Activated naive CD4-positive, alpha-beta T cell treated with anti-CD3 and anti-CD28 coated beads, Interleukin-2, amount 50 U/mL, for 72 hours (primary cell): ENCODE results near the gene PRSS38. TPM values are rescaled to one million over a fixed set of nuclear protein-coding genes. Genes with fewer than 3 reads are reported as not detected.
"Not testable (repeated sequence)": the region's sequence is repeated elsewhere in the genome, so short reads cannot be mapped to it uniquely, and the experiment has no call there.

ENCODE experiments used
- ATAC-seq, 2 donors: fragments of 150-1000 bp; cut with Tn5 transposase; 2 replicates each; pipeline ENCODE4 v1.10.0; 2021; ENCODE audit warnings: mild to moderate bottlenecking in 2 of 2, moderate library complexity in 2 of 2
- DNase-seq, 2 donors: peaks; one replicate each; pipeline ENCODE4 v3.0.0; 2021 to 2022; ENCODE audit warnings: low spot score in 2 of 2
- H3K27ac Mint-ChIP-seq, 2 donors: one replicate each; pipeline ENCODE4 v1.8.0; 2022; ENCODE audit warnings: mild to moderate bottlenecking in 2 of 2, mixed read lengths in 2 of 2
- H3K36me3 Mint-ChIP-seq, 2 donors: one replicate each; pipeline ENCODE4 v1.8.0; 2022; ENCODE audit warnings: mixed read lengths in 2 of 2
- H3K9me3 Mint-ChIP-seq, 2 donors: one replicate each; pipeline ENCODE4 v1.8.0; 2022; ENCODE audit warnings: mixed read lengths in 2 of 2
- total RNA-seq, 2 donors: library from RNA; stranded (reverse); gene quantifications; one replicate each; pipeline ENCODE4 v1.2.3, GENCODE V29; 2022

Gene PRSS38
- total RNA-seq, 2 donors from 2014 or later = not detected

DNA sequence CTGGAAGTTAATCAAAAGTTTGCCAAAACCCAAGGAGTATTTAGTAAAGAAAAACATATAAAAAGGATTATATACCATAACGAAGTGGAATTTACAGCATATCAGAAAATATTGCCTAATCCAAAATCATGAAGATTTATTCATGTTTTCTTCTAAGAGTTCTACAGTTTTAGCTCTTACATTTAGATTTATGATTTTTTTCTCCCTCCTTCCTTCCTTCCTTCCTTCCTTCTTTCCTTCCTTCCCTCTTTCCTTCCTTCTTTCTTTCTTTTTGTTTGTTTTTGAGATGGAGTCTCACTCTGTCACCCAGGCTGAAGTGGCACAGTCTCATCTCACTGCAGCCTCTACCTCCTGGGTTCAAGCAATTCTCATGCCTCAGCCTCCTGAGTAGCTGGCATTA is 15.7 kb upstream of the PRSS38 start:
- ATAC-seq = no peak
- no peak overlapping the region for H3K27ac Mint-ChIP-seq
- H3K36me3 Mint-ChIP-seq = peaks cover 0 to 6% of the 10 kb centered on the region in 2 donors
- DNase-seq = no peak
- peaks cover 2 to 5% of the 10 kb centered on the region in 2 donors for H3K9me3 Mint-ChIP-seq

DNA sequence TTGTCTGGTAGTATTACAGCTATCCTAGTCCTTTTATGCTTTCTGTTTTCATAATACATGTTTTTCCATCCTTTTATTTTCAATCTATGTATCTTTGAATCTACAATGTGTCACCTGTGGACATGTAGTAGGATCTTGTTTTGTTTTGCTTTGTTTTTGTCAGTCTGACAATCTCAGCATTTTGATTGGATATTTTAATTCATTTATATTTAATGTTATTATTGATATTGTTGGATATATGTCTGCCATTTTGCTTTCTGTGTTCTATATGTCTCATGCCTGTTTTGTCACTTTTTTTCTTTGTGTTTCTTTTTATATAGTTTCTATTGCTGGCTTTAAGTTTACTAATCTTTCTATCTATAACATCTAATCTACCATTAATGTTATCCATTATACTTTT is 11.5 kb upstream of the PRSS38 start:
- H3K27ac Mint-ChIP-seq = no peak overlapping the region
- peaks cover 9 to 15% of the 10 kb centered on the region in 2 donors for H3K9me3 Mint-ChIP-seq
- ATAC-seq (no peak), DNase-seq (no peak)
- H3K36me3 Mint-ChIP-seq = peaks cover 0 to 14% of the 10 kb centered on the region in 2 donors

DNA sequence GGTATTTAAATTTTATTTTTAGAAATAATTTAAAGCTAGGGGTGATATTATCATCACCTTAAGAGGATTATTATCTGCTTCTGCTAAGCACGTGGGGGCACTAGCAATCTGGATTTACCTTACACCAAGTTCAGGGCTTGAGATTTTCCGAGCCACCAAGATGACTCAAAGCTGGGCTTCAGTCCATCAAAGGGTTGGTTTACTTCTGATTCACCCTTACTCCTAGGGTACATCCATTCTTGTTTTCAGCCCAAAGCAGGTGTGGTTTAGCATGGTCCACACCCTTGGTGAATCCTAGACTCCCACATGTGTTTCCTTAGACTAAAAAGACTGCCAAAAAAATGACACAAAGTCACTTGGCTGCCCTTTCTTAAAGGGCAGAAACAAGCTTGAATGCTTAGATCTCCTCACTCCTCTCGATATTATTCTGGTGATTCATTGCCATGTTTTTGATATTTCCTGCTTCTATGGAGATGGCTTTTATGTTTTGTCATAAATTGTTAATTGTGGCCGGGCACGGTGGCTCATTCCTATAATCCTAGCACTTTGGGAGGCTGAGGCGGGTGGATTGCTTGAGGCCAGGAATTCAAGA is 9.8 kb upstream of the PRSS38 start:
- Mint-ChIP-seq H3K9me3 (peaks cover 9 to 24% of the 10 kb centered on the region in 2 donors), H3K27ac (no peak overlapping the region), H3K36me3 (peaks cover 13 to 14% of the 10 kb centered on the region in 2 donors)
- ATAC-seq (peak in 1 of 2 donors; percentile 54), DNase-seq (no peak)

DNA sequence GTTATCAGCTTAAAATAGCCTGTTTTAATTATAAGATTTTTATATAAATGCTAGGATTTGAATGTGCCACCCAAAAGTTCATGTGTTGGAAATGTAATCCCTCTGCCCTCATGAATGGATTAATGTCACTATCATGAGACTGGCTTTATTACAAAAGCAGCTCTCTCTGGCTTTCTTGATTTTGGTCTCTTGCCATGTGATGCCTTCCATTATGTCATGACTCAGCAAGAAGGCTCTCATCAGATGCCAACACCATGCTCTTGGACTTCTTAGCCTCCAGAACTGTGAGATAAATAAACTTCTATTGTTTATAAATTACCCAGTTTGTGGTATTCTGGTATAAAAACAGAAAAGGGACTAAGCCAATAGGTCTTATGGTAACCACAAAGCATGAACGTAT is 6.9 kb upstream of the PRSS38 start:
- Mint-ChIP-seq H3K36me3 (peaks cover 26 to 27% of the 10 kb centered on the region in 2 donors), H3K9me3 (peaks cover 22 to 36% of the 10 kb centered on the region in 2 donors), H3K27ac (no peak overlapping the region)
- ATAC-seq = no peak
- DNase-seq = no peak

DNA sequence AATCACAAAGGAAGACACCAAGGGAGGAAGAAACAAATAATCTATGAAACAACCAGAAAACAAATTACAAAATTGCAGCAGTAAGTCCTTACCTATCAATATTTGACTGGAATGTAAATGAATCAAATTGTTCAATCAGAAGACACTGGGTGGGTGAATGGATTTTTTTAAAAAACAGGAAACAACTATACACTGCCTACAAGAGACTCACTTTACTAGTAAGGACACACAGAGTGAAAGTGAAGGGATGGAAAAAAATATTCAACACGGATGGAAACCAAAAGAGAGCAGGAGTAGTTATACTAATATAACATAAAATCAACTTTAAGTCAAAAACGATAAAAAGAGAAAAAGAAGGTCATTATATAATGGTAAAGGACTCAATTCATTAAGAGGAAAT is 6.4 kb upstream of the PRSS38 start:
- peaks cover 30 to 31% of the 10 kb centered on the region in 2 donors for H3K36me3 Mint-ChIP-seq
- no peak overlapping the region for H3K27ac Mint-ChIP-seq
- H3K9me3 Mint-ChIP-seq = peaks cover 22 to 36% of the 10 kb centered on the region in 2 donors
- ATAC-seq = peak in 1 of 2 donors; percentile 66
- no peak for DNase-seq

DNA sequence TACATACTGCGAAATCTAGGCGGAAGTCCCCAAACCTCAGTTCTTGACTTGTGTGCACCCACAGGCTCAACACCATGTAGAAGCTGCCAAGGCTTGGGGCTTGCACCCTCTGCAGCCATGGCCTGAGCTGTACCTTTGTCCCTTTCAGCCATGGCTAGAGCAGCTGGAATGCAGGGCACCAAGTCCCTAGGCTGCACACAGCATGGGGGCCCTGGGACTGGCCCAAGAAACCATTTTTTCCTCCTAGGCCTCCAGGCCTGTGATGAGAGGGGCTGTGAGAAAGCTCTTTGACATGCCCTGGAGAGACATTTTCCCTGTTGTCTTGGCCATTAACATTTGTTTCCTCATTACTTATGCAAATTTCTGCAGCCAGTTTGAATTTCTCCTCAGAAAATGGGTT is 1.5 kb upstream of the PRSS38 start:
- H3K9me3 Mint-ChIP-seq = peaks cover 18 to 26% of the 10 kb centered on the region in 2 donors
- peaks cover 22 to 37% of the 10 kb centered on the region in 2 donors for H3K36me3 Mint-ChIP-seq
- DNase-seq (no peak), ATAC-seq (no peak)
- no peak overlapping the region for H3K27ac Mint-ChIP-seq

DNA sequence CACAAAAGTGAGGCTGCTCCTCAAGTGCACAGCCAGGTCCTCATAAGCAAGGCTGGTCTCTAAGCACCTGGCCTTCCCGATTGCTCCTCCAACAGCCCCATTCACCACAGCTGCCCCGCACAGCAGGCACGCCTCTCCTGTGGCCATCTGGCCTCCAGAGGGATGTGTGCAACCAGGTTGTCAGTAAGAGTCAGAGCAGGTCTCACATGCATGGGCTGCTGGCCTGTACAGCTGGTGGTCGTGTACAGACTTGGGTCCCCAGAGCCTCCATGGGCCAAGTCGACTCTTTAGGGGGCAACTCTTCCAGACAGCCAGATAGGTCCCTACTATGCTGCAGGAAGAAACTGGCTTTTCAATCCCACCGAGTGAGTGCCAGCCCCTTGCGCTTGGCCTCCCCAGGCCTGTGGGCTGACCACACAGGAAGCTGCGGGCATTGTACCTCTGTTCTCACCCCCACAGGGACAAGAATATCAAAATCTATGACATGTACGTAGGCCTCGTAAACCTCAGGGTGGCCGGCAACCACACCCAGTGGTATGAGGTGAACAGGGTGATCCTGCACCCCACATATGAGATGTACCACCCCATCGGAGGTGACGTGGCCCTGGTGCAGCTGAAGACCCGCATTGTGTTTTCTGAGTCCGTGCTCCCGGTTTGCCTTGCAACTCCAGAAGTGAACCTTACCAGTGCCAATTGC is 1.4 kb downstream of the PRSS38 start:
- ATAC-seq = no peak
- H3K27ac Mint-ChIP-seq = no peak overlapping the region

DNA sequence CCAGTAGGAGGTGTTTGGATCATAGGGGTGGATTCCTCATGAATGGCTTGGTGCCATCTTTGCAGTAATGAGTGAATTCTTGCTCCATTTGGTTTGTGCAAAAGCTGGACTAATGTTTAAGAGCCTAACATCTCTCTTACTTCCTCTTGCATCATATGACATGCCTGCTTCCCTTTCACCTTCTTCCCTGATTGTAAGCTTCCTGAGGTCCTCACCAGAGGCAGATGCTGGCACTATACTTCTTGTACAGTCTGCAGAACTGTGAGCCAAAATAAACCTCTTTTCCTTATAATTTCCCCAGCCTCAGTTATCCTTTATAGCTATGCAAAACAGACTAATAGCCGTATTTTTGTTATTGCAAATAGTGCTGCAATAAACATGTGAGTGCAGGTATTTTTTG is 8.1 kb downstream of the PRSS38 start:
- ATAC-seq (no peak), DNase-seq (no peak)
- no peak overlapping the region for H3K27ac Mint-ChIP-seq
- H3K9me3 Mint-ChIP-seq = peaks cover 13 to 19% of the 10 kb centered on the region in 2 donors
- H3K36me3 Mint-ChIP-seq = peaks cover 0 to 13% of the 10 kb centered on the region in 2 donors

More for the DNA sequence above, 1.4 kb downstream of the PRSS38 start:
- peaks cover 24 to 29% of the 10 kb centered on the region in 2 donors for H3K9me3 Mint-ChIP-seq
- peaks cover 24 to 27% of the 10 kb centered on the region in 2 donors for H3K36me3 Mint-ChIP-seq
- no peak for DNase-seq

DNA sequence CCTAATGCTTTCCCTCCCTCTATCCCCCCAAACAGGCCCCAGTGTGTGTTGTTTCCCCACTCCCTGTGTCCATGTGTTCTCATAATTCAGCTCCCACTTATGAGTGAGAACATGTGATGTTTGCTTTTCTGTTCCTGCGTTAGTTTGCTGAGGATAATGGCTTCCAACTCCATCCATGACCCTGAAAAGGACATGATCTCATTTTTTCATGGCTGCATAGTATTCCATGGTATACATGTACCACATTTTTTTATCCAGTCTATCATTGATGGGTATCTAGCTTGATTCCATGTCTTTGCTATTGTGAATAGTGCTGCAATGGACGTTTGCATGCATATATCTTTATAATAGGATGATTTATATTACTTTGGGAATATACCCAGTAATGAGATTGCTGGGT is 8.7 kb downstream of the PRSS38 start:
- ATAC-seq = no peak
- Mint-ChIP-seq H3K36me3 (peaks cover 0 to 13% of the 10 kb centered on the region in 2 donors), H3K27ac (no peak overlapping the region), H3K9me3 (peaks cover 13 to 19% of the 10 kb centered on the region in 2 donors)
- DNase-seq = no peak

DNA sequence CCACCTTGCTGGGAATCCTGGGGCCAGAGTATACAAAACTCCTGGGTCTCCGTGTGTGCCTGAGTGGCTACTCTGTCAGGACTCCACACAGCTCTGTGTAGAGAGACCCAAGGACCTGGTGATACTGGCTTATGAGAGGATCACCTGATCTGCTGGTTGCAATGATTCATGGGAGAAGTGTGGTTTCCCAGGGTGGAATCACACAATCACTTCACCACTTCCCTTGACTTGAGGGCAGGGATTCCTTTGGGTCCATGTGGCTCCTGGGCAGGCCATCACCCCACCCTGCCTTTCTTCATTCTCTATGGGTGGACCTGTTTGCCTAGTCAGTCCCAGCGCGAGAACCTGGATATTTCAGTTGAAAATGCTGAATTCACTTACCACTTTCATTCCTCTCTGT is 13.3 kb downstream of the PRSS38 start:
- Mint-ChIP-seq H3K9me3 (peaks cover 0 to 5% of the 10 kb centered on the region in 2 donors), H3K27ac (no peak overlapping the region), H3K36me3 (peaks cover 0 to 6% of the 10 kb centered on the region in 2 donors)
- no peak for DNase-seq
- ATAC-seq = peak in 1 of 2 donors; percentile 58

DNA sequence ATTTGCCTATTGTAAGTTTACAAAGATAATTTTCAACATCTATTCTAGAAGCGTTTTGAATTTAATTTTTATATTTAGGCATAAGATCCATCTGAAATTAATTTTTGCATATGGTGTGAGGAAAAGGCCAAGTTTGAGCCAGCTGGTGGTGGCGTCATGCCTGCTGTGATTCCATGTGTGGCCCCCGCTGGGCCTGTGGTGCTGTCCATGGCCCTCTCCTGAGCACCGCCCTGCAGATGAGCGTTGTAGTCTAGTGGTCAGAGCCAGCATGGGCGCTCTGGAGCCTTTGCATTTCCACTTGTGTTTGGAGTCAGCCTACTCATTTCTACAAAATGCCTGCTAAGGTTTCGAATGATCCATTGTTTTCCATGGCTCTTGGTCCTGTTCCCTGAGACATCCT is 22.7 kb downstream of the PRSS38 start:
- H3K36me3 Mint-ChIP-seq = no peaks in the 10 kb centered on the region
- no peak for DNase-seq
- ATAC-seq = no peak
- H3K9me3 Mint-ChIP-seq = no peaks in the 10 kb centered on the region
- H3K27ac Mint-ChIP-seq = no peak overlapping the region

DNA sequence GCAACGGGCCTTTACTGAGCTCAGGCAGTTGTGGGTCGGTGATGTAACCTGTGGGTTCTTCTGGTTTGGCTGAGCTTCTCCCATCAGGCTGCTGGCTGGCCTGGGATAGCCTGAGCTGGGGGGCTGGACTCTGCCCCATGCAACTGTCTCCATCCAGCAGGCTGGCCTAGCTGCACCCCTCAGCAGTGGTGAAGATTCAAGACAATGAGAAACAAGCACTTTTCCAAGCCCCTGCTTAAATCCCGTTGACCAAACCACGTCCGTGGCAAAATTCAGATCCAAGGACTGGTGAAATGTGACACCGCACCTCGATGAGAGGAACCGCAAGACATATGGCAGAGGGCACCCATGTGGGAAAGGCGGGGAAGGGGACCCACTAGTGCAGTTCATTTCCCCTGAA is 25.6 kb downstream of the PRSS38 start:
- no peak for ATAC-seq
- no peak for DNase-seq
- no peaks in the 10 kb centered on the region for H3K36me3 Mint-ChIP-seq
- no peaks in the 10 kb centered on the region for H3K9me3 Mint-ChIP-seq
- no peak overlapping the region for H3K27ac Mint-ChIP-seq

DNA sequence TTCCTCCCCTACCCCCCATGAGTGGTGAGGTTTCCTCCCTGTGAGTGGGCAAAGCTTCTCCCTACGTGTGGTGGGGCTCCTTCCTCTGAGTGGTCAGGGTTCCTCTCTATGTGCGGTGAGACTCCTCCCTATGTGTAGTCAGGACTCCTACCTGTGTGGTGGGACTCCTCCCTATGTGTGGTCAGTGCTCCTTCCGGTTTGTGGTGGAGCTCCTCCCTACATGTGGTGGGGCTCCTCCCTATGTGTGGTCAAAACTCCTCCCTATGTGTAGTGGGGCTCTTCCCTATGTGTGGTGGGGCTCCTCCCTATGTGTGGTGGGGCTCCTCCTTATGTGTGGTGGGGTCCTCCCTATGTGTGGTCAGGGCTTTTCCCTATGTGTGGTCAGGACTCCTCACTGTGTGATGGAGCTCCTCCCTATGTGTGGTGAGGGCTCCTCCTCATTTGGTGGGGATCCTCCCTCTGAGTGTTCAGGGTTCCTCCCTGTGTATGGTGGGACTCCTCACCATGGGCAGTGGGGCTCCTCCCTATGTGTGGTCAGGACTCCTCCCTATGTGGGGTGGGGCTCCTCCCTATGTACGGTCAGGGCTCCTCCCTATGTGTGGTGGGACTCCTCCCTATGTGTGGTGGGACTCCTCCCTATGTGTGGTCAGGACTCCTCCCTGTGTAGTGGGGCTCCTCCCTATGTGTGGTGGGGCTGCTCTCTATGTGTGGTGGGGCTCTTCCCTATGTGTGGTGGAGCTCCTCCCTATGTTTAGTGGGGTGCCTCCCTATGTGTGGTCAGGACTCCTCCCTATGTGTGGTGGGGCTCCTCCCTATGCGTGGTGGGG is 29.1 kb downstream of the PRSS38 start:
- Mint-ChIP-seq H3K36me3 (peaks cover 0 to 6% of the 10 kb centered on the region in 2 donors), H3K27ac (no peak overlapping the region), H3K9me3 (peaks cover 5 to 6% of the 10 kb centered on the region in 2 donors)
- ATAC-seq = peak in 1 of 2 donors; percentile 72
- no peak for DNase-seq

DNA sequence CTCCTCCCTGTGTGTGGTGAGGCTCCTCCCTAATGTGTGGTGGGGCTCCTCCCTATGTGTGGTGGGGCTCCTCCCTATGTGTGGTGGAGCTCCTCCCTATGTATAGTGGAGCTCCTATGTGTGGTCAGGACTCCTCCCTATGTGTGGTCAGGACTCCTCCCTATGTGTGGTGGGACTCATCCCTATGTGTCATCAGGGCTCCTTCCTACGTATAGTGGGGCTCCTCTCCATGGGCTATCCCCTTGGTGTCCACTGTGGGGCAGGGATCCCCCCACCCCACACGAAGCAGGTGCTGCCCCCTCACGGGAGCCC is 29.6 kb downstream of the PRSS38 start:
- Mint-ChIP-seq H3K9me3 (peaks cover 5 to 6% of the 10 kb centered on the region in 2 donors), H3K27ac (no peak overlapping the region), H3K36me3 (peaks cover 0 to 6% of the 10 kb centered on the region in 2 donors)
- DNase-seq (no peak), ATAC-seq (peak in 1 of 2 donors; percentile 37)

DNA sequence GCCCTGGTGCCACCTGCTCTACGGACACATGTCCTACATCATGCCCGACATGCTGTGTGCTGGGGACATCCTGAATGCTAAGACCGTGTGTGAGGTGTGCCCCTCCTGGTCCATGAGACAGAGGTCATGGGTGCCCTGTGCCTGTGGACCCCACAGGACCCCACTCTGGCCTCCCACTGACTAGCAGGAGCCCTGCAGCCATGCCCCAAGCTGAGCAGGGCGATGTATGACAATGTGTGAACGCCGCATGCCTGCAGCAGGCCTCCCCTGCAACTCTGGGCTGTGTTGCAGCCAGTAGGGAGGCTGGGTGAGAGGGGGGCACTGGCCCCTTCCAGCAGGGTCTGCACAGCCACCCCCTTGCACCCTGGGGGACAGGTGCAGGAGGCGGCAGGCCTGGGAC is 30.0 kb downstream of the PRSS38 start:
- Mint-ChIP-seq H3K9me3 (peaks cover 5 to 6% of the 10 kb centered on the region in 2 donors), H3K36me3 (peaks cover 0 to 6% of the 10 kb centered on the region in 2 donors), H3K27ac (no peak overlapping the region)
- DNase-seq = no peak
- no peak for ATAC-seq

DNA sequence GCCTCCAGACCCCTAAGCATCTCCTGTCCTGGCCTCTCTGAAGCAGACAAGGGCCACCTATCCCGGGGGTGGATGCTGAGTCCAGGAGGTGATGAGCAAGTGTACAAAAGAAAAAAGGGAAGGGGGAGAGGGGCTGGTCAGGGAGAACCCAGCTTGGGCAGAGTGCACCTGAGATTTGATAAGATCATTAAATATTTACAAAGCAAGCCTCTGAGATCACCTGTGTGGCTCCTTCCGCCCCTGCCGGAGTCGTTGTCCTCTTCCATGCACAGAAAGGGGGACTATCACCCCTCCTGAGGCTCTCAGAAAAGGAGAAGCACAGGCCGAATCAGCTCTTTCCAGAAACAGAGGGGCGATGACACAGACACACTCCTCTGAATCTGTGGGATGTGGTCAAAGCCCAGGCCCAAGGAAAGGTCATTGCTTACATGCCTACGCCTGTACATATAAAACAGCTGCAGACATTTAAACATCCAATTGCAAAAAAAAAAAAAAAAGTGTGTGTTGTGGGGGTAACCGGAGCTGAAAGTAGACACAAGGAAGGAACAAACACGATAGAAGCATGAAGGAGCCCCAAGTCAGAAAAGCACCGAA is 30.9 kb downstream of the PRSS38 start:
- Mint-ChIP-seq H3K9me3 (peaks cover 5 to 6% of the 10 kb centered on the region in 2 donors), H3K36me3 (peaks cover 0 to 6% of the 10 kb centered on the region in 2 donors), H3K27ac (peak overlapping the region in 1 of 2 donors; percentile 15)
- no peak for ATAC-seq
- no peak for DNase-seq

DNA sequence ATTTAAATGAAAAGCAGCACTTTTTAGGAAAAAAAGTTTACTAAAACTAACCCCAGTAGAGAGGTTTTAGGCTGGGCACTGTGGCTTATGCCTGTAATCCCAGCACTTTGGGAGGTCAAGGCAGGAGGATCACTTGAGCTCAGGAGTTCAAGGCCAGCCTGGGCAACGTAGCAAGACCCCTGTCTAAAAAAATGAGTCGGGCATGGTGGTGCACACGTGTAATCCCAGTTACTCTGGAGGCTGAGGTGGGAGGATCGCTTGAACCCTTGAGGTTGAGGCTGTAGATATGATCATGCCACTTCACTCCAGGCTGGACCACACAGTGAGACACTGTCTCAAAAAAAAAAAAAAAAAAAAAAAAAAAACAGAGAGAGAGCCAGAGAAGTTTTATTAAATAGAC is 31.6 kb downstream of the PRSS38 start:
- H3K9me3 Mint-ChIP-seq, DNase-seq, ATAC-seq, H3K36me3 Mint-ChIP-seq, H3K27ac Mint-ChIP-seq: not testable (repeated sequence)
